ENCODE results near the gene TCFL5. TPM values are rescaled to one million over a fixed set of nuclear protein-coding genes. Genes with fewer than 3 reads are reported as not detected.

Gene TCFL5
- total and polyA plus RNA-seq, 10 of the 15 experiments (the other 5 are each of a cell fraction or from before 2014, with no cell fraction given): 0.48 to 8.1 (median 3.8) TPM

DNA sequence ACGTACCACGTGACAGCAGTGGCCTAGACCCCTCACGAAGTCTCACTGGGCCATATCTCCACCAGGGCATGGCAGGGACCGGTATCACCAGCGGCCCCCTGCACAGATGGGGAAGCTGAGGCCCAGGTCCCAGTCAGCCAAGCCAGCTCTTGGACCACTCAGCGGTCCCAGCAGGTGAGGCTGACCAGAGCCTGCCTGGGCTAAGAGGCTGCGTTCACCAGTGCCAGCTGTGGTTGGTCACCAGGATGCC is 67.9 kb downstream of the TCFL5 start:
- Histone ChIP-seq H3K27ac (ENCODE audit: control insufficient read depth, insufficient read depth) (peak overlapping the region; percentile 65), H3K9me3 (replicated peaks; ENCODE audit: control insufficient read depth, insufficient read depth, low read length) (no peaks in the 10 kb centered on the region), H3K36me3 (ENCODE audit: control insufficient read depth in 2 of 2, insufficient read depth in 2 of 2, low read length in 1 of 2) (no peaks in the 10 kb centered on the region; a peak in 1 of 4 replicates), H3K9ac (ENCODE audit: control insufficient read depth, insufficient read depth, low read length) (peak overlapping the region; percentile 74), H3K4me2 (ENCODE audit: control insufficient read depth, insufficient read depth) (peak overlapping the region; percentile 98), H2AFZ (ENCODE audit: control insufficient read depth, low read depth, low read length) (peak overlapping the region; percentile 94), H3K79me2 (ENCODE audit: control insufficient read depth, insufficient read depth, low read length) (peaks cover 7% of the 10 kb centered on the region), H4K20me1 (ENCODE audit: control insufficient read depth, insufficient read depth) (no peaks in the 10 kb centered on the region), H3K27me3 (replicated peaks in 1 of 2; ENCODE audit: control insufficient read depth in 2 of 2, insufficient read depth in 2 of 2, low read length in 1 of 2) (peaks cover 0 to 1% of the 10 kb centered on the region in 2 experiments; a peak in 2 of 4 replicates), H3K4me3 (peak overlapping the region; percentile 54; the same call in 1 of the 2 replicates), H3K4me1 (ENCODE audit: control insufficient read depth, insufficient read depth, low read length) (peaks cover 19% of the 10 kb centered on the region)
- RAD21 ChIA-PET (ENCODE audit: unreplicated experiment): interaction anchor here (0.7 to 2.1 kb wide), 18 partner anchors 10 to 783 kb away, joined by 3 to 12 read pairs (median 4); partner anchors contain the start of gene OGFR
- no peak for ATAC-seq
- no TSS peak for BruUV-seq (replicated peaks)
- in situ Hi-C loops (cut with MboI): loop anchor here (5.0 to 10.0 kb wide), 3 partner anchors 139 to 291 kb away; no protein-coding TSS in a partner anchor
- POLR2A ChIA-PET: interaction anchor here (0.5 to 3.1 kb wide), 10 partner anchors 11 to 454 kb away, joined by 3 to 19 read pairs (median 6); partner anchors contain the start of genes OGFR and SLCO4A1
- CTCF ChIA-PET: interaction anchor here (0.9 to 5.0 kb wide), 6 partner anchors 13 to 491 kb away, joined by 3 to 43 read pairs (median 4); partner anchors contain the start of gene ADRM1
- FAIRE-seq: no peak
- no peak for DNase-seq (ENCODE audit: low read depth, low spot score)
- intact Hi-C loops (cut with micrococcal nuclease; ENCODE audit: unreplicated experiment): loop anchor here (2.0 to 5.0 kb wide), 3 partner anchors 175 to 491 kb away; partner anchors contain the start of genes ADRM1 and CABLES2
- 22% methylated on average over 7 of the region's 7 CpGs for WGBS (ENCODE audit: insufficient coverage, insufficient replicate concordance, low lambda C conversion rate, missing lambda C conversion rate)
- SMC1A ChIA-PET (ENCODE audit: uncharacterized antibody, unreplicated experiment): interaction anchor here (0.7 to 1.5 kb wide), 4 partner anchors 151 to 383 kb away, joined by 3 to 14 read pairs (median 4); no protein-coding TSS in a partner anchor
- TF ChIP-seq TCF3 (IDR thresholded peaks at IDR 0.05; ENCODE audit: borderline replicate concordance, insufficient read depth, low read depth, low read length) (no peak), ESRRA (IDR thresholded peaks at IDR 0.05; ENCODE audit: low read length) (no peak), HDGF (IDR thresholded peaks at IDR 0.05) (no peak), RAD51 (IDR thresholded peaks at IDR 0.05) (peak; percentile 48; the same call in 1 of the 2 replicates), ATF7 (IDR thresholded peaks at IDR 0.05; ENCODE audit: low read depth) (no peak), ZNF217 (IDR thresholded peaks at IDR 0.05) (0 out of 2 replicates have a peak, but pooled peaks have one; percentile 30), SREBF1 (IDR thresholded peaks at IDR 0.05; ENCODE audit: low read length) (no peak), POU2F2 (IDR thresholded peaks at IDR 0.05; ENCODE audit: borderline replicate concordance, low read depth, low read length) (no peak), CREM (IDR thresholded peaks at IDR 0.05; ENCODE audit: low read depth) (no peak), KDM1A (IDR thresholded peaks at IDR 0.05; ENCODE audit: borderline replicate concordance) (no peak), JUNB (IDR thresholded peaks at IDR 0.05) (no peak), RFX5 (IDR thresholded peaks at IDR 0.05; ENCODE audit: low read depth, low read length) (no peak), TAF1 (IDR thresholded peaks at IDR 0.05; ENCODE audit: borderline replicate concordance, low read depth, low read length) (no peak)
- TF ChIP-seq, protein P1, sequence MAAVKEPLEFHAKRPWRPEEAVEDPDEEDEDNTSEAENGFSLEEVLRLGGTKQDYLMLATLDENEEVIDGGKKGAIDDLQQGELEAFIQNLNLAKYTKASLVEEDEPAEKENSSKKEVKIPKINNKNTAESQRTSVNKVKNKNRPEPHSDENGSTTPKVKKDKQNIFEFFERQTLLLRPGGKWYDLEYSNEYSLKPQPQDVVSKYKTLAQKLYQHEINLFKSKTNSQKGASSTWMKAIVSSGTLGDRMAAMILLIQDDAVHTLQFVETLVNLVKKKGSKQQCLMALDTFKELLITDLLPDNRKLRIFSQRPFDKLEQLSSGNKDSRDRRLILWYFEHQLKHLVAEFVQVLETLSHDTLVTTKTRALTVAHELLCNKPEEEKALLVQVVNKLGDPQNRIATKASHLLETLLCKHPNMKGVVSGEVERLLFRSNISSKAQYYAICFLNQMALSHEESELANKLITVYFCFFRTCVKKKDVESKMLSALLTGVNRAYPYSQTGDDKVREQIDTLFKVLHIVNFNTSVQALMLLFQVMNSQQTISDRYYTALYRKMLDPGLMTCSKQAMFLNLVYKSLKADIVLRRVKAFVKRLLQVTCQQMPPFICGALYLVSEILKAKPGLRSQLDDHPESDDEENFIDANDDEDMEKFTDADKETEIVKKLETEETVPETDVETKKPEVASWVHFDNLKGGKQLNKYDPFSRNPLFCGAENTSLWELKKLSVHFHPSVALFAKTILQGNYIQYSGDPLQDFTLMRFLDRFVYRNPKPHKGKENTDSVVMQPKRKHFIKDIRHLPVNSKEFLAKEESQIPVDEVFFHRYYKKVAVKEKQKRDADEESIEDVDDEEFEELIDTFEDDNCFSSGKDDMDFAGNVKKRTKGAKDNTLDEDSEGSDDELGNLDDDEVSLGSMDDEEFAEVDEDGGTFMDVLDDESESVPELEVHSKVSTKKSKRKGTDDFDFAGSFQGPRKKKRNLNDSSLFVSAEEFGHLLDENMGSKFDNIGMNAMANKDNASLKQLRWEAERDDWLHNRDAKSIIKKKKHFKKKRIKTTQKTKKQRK (IDR thresholded peaks at IDR 0.05; ENCODE audit: low read depth, low read length): no peak
- TF ChIP-seq, protein P2, sequence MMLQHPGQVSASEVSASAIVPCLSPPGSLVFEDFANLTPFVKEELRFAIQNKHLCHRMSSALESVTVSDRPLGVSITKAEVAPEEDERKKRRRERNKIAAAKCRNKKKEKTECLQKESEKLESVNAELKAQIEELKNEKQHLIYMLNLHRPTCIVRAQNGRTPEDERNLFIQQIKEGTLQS (IDR thresholded peaks at IDR 0.05; ENCODE audit: borderline replicate concordance, extremely low read depth, low read depth, low read length): no peak
- TF ChIP-seq, protein P3, sequence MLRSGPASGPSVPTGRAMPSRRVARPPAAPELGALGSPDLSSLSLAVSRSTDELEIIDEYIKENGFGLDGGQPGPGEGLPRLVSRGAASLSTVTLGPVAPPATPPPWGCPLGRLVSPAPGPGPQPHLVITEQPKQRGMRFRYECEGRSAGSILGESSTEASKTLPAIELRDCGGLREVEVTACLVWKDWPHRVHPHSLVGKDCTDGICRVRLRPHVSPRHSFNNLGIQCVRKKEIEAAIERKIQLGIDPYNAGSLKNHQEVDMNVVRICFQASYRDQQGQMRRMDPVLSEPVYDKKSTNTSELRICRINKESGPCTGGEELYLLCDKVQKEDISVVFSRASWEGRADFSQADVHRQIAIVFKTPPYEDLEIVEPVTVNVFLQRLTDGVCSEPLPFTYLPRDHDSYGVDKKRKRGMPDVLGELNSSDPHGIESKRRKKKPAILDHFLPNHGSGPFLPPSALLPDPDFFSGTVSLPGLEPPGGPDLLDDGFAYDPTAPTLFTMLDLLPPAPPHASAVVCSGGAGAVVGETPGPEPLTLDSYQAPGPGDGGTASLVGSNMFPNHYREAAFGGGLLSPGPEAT (IDR thresholded peaks at IDR 0.05; ENCODE audit: low read depth): no peak
- TF ChIP-seq, protein P4, sequence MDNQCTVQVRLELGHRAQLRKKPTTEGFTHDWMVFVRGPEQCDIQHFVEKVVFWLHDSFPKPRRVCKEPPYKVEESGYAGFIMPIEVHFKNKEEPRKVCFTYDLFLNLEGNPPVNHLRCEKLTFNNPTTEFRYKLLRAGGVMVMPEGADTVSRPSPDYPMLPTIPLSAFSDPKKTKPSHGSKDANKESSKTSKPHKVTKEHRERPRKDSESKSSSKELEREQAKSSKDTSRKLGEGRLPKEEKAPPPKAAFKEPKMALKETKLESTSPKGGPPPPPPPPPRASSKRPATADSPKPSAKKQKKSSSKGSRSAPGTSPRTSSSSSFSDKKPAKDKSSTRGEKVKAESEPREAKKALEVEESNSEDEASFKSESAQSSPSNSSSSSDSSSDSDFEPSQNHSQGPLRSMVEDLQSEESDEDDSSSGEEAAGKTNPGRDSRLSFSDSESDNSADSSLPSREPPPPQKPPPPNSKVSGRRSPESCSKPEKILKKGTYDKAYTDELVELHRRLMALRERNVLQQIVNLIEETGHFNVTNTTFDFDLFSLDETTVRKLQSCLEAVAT (IDR thresholded peaks at IDR 0.05): peak; percentile 41; the same call in 1 of the 2 replicates
